Activated CD8-positive, alpha-beta memory T cell treated with anti-CD3 and anti-CD28 coated beads, Interleukin-2, amount 50 U/mL, for 24 hours (primary cell): ENCODE results near the gene CCL15.
"Not testable (repeated sequence)": the region's sequence is repeated elsewhere in the genome, so short reads cannot be mapped to it uniquely, and the experiment has no call there.

Source experiments
- DNase-seq: peaks from one replicate; pipeline ENCODE4 v3.0.0-alpha.2; 2020; ENCODE audit errors: extremely low read depth

CCL15 gene, protein sequence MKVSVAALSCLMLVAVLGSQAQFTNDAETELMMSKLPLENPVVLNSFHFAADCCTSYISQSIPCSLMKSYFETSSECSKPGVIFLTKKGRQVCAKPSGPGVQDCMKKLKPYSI

DNA sequence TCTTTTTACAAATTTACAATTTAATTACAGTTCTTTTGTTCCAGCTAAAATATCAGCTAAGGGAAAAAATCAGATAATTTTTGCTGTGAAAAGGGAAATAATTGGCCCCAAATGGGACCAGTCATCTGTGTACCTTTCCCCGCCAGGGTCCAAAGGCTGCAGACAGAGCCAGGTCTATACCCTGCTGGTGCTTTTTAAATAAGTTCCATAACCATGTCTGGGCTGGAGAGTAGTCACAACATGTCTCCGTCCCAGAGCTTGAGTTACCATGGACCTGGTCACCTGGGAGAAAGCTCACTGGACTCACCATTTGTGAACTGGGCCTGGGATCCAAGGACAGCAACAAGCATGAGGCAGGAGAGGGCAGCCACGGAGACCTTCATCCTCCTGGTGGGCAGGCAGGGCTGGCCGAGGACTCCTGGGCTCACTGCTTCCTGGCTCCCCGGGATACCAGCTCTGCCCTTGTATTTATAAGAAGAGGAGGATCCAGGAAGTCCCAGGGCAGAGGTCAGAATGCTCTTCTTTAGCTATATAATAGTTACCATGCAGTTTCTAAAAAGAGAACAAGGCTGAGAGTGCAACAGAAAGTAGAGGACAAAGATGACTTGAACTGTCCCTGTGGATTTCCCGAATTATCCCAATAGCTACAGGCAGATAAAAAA lies at the start of gene CCL15:
Gene CCL15 (minus strand): TSS at position 444 of the 662 bp plus-strand sequence. CDS start 61 bp downstream, at position 383.
- no peak for DNase-seq

DNA sequence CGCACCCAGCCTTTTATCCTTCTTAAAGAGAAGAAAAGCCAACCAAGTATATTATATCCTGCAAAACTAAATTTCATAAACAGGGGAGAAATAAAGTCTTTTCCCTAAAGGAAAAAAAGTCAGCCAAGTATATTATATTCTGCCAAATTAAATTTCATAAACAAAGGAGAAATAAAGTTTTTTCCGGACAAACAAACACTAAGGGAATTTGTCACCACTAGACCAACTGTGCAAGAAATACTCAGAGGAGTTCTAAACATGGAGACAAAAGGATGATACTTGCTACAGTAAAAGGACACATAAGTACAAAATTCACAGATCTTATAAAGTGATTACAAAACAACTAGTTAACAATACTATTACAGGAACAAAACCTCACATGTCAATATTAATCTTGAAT lies 48.3 kb upstream of the CCL15 start:
- DNase-seq = no peak

DNA sequence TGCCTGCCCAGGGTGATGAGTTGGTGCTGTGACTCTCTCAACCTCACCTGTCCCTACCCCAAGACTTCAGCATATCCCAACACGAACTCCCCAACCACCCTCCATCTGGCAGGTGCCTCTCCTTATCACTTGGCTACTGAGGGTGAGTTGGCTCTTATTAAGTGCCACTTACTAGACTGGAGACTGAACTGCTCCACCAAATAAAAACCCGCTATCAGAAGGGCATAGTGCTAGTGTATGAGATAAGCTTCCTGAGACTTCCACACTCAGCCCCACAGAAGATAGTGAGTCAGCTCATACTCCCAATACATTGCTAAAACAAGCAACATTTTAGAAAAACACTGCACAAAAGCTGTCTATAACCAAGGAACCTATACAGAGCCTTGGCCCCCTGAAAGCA lies 46.7 kb upstream of the CCL15 start:
- DNase-seq = no peak

DNA sequence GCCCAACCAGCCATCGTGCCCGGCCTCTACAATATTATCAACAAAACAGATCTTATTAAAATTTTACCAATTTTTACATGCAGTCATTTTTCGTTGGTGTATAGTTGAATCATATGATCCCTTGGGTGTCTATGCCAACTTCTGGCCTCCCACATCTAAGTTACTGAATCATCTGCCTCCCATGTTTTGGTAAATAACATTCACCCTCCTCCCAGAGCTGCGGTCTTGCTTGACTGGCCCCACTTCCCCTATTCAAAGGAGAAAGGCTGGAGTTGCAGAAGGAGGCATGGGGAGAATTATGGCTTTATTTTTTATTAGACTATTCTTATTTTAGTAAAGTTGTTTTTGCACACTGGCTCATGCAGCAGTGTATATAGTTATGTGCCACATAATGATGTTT lies 34.9 kb upstream of the CCL15 start:
- DNase-seq = no peak

DNA sequence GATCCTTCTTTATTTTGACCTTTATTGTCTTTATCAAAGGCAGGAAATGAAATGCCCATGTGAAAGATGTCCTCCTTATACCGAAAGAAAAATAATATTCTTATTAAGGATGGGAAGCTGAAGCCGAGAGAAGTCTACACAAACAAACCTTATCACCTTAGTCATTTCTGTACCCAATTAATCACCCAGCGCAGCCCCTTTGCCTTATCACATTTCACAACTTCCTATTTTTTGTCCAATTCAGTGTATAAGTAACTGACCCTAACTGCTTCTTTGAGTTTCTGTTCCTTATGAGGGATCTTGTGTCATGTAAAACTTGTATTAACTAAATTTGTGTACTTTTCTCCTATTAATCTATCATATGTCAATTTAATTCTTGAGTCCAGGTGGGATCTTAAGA lies 32.8 kb upstream of the CCL15 start:
- no peak for DNase-seq

DNA sequence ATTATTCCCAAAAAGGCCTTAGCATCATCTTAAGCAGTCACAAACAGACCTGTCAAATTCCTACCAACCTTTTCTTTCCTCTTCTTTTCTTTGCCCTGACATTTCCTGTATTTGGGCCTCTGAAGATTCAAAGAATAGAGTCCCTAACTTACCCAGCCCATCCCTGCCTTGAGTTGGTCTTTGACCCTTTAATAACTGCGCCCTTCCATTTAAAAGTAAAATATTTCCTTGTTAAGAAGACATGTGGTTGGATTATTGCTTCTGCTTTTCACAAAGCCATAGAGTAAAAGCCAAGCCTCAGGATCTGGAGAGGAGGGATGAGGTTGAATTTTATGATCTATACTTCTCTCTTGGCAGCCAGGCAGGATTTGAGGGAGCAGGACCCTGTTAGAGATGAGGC lies 29.6 kb upstream of the CCL15 start:
- no peak for DNase-seq

DNA sequence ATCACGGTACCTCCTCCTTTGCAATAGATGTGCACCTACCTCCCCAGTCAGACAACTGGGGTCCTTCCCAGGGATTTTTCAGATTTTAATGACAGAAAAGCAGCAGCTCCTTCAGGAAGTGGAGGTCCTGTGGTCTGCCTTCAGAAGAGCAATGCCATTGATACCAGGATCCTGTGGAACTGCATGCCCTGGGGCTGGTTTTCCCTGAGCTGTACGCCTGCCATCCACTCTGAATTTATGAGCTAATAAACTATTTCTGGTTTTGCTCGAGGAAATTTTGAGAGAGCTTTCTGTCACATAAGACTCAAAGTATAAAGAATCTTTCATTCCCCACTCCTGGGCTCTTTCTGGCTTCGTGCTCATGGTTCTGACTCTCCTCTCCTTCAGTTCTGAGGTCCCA lies 26.4 kb upstream of the CCL15 start:
- no peak for DNase-seq

DNA sequence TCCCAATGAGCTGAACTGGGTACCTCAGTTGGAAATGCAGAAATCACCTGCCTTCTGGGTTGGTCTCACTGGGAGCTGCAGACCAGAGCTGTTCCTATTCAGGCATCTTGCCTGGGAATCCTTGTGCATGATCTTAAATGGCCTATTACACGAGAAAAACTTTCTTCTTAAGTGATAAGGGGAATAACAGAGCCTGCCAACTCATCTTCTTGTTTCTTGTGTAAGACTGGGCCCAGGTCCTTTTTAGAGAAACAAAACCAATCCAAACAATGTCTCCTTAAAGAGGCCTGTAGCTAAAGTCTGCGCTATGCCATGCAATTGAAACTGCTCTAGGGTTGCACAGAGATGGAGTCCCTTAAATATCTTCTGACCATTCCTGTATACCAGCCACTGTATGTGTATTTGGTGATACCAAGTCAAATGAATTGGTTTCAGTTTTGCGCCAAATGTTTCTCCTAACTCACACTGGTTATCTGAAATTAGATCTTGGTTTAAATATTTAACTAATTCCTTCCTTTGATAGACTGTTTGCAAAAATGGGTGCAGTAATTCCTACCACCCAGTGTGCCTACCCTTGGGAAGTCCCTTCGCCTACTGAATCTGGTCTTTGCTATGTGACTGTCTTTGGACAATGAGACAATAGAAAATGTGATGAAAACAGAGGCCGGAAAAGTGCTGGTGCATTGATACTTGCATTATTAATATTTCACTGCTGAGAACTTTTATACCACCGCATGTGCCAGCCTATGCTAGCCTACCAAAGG lies 22.9 kb upstream of the CCL15 start:
- no peak for DNase-seq

DNA sequence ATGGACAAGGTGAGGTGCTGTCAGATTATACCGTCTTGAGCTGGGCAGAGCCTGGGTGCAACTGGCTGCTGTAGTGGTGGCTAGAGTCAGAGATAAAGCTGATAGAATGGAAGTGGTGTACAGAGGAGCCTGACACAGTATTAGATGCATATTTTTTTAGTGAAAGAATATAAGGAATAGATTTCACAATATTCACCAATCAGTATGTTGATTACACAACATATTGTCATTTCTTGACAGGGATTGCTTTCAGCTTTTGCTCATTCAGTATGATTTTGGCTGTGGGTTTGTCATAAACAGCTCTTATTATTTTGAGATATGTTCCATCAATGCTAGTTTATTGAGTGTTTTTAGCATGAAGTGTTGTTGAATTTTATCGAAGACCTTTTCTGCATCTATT lies 18.1 kb upstream of the CCL15 start:
- no peak for DNase-seq

DNA sequence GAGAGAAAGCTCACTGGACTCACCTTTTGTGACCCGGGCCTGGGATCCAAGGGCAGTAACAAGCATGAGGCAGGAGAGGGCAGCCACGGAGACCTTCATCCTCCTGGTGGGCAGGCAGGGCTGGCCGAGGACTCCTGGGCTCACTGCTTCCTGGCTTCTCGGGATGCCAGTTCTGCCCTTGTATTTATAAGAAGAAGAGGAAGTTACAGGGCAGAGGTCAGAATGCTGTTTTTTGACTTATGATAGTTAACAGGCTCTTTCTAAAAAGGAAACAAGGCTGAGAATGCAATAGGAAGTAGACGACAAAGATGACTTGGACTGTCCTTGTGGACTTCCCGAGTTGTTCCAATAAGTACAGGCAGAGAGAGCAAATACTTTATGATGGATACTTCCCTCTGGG lies 16.4 kb upstream of the CCL15 start, which contains the start of gene CCL23:
Gene CCL23 (minus strand): TSS at position 174 of the 400 bp plus-strand sequence. CDS start 75 bp downstream, at position 99.
- no peak for DNase-seq

DNA sequence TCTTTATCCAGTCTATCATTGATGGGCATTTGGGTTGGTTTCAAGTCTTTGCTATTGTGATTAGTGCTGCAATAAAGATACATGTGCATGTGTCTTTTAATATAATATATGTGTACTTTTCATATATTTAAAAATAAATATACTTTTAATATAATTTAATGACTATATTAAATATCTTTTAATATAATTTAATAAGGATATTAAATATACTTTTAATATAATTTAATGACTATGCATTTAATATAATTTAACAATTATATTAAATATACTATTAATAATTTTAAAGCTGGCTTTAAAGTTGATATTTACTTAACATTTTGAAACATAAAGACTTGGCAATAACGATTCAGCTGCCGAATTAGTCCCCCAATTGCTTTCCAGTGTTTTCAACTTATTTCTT lies 15.2 kb upstream of the CCL15 start:
- DNase-seq = no peak

DNA sequence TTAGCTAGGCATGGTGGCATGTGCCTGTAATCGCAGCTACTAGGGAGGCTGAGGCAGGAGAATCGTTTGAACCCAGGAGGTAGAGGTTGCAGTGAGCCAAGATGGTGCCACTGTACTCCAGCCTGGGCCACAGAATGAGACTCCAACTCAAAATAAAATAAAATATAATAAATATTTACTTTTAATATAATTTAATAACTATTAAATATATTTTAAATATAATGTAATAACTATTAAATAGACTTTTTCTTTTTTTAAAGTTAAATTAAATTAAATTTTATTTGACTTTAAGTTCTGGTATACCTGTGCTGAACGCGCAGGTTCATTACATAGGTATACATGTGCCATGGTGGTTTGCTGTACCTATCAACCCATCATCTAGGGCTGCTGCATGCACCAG lies 14.5 kb upstream of the CCL15 start:
- DNase-seq = not testable (repeated sequence)

DNA sequence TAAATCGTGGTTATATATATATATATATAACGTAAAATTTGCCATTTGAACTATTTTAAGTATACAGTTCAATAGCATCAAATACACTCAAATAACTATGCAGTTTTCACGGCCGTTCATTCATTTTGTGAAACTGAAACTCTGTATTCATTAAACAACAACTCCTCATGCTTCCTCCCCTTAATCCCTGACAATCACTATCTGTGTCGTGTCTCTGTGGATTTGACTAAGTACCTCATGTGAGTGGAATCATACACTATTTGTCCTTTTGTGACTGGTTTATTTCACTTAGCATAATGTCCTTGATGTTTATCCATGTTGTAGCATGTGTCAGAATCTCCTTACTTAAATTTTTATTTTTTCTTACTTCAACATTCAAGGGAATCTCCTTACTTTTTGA lies 13.6 kb upstream of the CCL15 start:
- no peak for DNase-seq

DNA sequence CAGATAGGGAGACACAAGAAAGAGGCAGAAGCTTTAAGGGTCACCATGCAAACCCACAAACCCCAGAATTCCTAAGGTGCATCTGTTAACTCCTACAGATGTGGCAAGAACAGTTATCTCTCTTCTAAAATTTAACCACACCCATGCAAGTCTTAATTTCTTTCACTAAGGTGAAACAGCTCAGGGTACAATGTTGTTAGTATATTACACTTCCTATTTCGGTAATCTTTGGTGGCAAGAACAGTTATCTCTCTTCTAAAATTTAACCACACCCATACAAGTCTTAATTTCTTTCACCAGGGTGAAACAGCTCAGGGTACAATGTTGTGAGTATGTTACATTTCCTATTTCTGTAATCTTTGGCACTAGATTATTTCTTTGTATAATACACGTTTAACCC lies 9.8 kb upstream of the CCL15 start:
- DNase-seq = no peak

DNA sequence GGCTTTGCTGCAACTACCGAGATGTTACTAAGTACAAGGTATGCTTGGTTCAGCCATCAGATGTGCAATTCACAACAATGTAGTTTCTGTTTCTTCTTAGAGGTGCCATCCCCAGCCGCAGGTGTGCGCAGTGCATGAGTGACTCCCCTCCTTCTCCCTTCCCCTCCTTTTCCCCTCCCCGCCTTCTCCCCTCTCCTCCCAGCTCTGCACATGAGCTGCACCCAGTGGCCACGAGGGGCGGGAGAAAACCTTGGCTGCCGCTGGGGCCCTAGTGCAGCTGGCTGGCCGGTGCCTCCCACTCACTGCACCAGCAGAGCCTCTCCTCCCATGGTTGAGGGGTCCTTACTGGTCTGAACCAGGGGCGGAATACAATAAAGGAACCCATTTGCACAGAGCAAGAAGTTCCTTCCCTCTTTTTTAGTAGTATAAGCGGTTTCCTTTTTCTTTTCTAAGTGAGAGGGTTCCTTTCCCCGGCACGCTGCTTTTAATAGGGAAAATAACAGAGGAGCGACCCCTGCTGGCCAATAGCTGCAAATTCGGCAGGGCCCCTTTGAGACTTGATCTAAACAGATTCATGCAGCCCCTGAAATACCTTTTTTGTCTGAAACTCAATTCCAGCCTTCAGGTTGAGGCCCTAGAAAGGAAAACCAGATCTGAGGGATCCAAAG lies 7.8 kb upstream of the CCL15 start:
- DNase-seq = no peak

DNA sequence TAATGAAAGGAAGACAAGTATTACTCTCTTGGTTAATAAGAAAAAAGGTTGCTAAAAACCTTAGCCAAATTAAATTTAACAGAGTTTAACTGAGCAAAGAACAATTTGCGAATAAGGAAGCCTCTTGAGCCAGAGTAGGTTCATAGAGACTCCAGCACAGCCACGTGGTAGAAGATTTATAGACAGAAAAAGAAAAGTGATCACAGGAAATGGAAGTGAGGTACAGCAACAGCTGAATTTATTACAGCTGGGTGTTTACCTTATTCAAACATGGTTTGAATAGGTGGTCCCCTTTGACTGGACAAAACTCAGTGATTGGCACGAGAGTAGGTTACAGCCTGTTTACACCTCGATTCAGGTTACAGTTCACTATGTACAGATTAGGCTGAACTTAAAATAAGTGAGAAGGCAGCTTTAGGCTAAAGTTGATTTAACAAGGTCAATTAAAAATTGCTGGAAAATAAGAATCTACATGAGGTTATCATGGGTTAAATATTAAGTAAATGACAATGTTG lies 3.3 kb upstream of the CCL15 start:
- DNase-seq = no peak

DNA sequence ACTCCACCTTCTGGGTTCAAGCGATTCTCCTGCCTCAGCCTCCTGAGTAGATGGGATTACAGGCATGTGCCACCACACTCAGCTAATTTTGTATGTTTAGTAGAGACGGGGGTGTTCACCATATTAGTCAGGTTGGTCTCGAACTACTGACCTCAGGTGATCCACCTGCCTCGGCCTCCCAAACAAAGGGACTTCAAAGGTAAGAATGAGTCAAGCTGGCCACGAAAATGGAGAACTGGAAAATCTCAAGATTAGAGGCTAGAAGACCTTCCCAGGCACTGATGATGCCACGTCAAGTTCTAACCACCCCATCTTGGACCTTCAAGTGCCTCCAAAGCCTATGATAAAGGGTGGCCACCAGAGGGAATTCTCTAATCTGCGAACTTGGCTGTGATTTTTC lies 1.3 kb upstream of the CCL15 start:
- no peak for DNase-seq

DNA sequence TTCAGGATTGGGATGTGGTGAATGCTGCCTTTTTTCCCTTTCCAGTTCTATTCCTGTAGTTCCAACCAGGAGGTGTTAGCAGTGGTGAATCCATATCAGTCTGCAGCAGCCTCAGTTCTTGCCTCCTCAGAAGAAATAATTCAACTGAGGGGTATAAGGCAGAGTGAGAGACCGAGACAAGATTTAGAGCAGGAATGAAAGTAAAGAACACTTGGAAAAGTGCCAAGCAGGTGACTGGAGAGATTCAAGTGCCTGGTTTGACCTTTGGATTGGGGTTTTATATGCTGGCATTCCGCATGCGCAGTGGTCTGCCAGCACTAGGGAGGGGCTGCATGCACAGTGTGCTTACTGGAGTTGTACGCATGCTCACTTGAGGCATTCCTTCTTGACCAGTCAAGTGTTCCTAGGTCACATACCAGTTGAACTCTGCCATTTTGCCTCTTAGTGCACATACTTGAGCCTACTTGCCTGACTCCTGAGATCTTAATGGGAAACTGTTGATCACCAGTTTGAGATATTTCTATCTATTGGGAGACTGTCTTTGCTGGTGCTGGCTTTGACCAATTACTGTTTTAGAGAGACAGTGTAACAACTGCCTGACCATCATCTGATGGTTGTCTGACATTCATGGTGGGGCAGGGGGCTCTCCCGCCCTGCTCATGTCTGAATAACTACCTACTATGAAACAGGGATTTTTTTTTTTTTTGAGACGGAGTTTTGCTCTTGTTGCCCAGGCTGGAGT lies 680 bp upstream of the CCL15 start:
- no peak for DNase-seq

DNA sequence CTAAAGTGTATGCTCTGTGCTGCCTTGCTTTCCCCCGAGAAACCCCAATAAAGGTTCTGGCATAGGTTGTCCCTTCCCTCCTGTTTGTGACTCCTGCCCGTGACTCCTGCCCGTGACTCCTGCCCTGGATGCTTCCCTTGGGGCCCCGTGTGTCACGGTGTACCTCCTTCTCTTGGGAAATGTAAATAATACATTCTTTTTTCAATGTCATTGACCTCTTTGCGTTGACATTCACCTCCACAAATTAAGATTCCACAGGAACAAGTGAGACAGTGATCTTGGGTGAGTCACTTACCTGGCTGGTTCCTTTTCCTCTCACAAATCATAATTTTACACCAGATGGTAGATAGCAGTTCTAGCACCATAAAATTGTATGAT lies 632 bp downstream of the CCL15 start:
- no peak for DNase-seq

DNA sequence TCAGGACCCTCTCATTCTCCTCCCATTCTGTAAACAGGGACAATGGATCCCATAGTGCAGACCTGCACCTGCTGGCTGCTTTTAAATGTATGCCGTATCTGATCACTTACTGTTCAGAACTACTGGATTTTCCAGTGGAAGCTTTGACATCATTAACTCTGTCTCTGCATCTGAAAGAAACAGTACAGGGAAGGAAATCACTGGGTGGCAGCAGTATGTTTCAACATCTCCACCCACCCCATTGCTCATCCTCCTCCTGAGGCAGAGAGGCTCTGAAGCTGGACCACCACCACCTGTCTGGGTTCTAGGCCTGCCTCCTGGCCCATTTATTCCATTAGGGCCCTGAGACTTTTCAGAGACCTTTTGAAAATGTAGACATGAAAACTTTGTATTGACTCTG lies 2.6 kb downstream of the CCL15 start:
- DNase-seq = no peak

DNA sequence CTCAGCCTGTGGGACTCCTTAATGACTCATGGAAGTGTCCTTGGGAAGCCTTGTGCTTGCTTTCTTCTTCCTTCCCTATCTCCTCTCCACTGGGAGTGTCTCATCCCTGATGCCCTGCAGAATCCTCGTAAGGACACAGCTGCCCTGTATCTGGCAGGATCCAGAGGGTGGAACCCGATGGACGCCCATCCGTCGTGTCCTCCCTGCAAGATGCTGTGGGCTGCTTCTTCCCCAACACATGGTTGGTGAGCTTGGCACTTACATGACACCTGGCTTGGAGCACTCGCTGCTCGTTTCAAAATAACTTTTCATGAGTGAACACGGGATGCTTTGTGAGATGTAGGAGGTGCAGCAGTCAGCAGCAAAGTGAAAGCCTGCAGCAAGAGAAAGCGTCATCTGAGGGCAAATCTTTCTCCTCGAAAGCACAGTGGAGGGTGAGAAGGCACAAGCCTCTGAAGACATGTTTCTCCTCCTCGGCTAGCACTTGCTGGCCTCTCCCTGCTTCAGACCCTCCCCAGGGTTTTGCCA lies 3.3 kb downstream of the CCL15 start:
- DNase-seq = no peak

DNA sequence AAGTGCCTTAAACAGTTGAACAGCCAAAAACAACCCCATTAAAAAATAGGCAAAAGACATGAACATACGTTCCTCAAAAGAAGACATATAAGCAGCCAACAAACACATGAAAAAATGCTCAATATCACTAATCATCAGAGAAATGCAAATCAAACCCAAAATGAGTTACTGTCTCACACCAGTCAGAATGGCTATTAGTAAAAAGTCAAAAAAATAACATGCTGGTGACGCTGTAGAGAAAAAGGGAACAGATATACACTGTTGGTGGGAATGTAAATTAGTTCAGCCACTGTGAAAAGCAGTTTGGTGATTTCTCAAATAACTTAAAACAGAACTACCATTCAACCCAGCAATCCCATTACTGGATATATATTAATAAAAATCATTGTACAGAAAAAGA lies 6.0 kb downstream of the CCL15 start:
- not testable (repeated sequence) for DNase-seq
